NCI-H146 treated with DMSO at 0.1 percent for 48 hours (cell line): ENCODE measurements around the gene MYO7B.
A peak's percentile ranks its signal among the peaks of the same experiment; 100 is the strongest.

ENCODE experiments used
- DNase-seq: peaks from one replicate; lab custom pipeline; 2025; ENCODE audit not compliant: unreplicated experiment; lab: John Stamatoyannopoulos, UW

Gene MYO7B

DNA sequence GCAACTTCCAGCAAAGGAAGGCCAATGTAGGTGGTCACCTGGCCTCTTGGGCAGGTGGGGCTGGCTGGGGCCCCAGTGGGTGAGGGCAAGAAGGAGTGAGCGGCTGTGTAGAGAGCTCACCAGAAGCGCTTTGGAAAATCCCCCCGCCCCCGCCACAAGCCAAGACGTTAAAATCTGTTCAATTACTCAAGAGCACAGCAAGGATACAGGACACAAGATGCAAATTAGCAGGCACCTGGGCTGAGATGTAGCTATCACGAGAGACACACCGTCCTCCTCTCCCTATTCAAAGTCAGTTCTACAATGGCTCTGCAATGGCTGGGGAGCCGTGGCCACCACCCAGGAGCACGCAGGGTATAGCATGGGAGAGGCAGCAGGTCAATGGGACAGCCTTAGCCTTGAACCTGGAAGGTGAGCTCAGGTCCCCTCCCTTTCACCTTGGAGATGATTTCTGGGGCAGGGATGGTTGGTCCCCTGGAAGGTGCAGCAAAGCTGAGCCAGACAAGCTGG, 72.0 kb downstream of the MYO7B start:
- no peak for DNase-seq

DNA sequence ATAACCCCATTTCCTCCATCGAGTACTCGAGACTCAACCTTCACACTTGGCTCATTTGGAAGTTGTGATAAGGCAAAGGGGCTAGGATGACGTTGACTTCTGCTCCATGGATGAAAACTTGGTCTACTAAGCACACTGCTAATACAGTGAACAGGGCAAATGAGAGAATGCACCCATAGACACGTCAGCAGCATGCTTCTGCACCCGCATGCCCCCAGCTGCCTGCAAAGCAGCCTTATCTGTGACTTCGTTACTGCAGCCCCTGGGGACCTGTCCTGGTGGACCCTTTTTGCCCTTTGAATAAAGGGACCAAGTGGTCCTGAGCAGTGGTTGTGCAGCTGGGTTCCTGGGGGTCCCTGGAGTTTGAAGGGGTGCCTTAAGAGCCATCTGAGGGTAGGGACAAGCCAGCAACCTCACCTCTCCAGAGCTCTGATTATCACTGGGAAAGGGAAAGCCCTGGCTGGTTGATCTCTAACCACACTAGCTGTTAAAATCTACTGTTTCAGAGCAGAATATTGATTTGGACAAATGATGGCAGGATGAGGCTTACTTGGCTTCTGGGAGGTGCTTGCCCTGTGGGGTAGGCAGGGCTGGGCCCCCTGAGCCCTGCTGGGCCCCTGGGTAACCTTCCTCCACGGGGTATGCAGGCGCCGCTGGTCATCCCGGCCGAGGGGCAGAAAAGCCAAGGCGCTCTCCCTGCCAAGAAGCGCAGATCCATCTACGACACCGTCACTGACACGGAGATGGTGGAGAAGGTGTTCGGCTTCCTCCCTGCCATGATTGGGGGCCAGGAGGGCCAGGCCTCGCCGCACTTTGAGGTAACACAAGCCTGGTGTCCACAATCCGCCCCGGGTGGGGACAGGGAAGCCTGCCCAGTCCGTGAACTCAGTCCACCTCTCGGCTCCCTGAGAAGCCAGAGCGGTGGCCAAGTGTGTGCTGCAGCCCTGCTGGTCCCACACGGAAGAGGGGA, 72.9 kb downstream of the MYO7B start:
- no peak for DNase-seq

DNA sequence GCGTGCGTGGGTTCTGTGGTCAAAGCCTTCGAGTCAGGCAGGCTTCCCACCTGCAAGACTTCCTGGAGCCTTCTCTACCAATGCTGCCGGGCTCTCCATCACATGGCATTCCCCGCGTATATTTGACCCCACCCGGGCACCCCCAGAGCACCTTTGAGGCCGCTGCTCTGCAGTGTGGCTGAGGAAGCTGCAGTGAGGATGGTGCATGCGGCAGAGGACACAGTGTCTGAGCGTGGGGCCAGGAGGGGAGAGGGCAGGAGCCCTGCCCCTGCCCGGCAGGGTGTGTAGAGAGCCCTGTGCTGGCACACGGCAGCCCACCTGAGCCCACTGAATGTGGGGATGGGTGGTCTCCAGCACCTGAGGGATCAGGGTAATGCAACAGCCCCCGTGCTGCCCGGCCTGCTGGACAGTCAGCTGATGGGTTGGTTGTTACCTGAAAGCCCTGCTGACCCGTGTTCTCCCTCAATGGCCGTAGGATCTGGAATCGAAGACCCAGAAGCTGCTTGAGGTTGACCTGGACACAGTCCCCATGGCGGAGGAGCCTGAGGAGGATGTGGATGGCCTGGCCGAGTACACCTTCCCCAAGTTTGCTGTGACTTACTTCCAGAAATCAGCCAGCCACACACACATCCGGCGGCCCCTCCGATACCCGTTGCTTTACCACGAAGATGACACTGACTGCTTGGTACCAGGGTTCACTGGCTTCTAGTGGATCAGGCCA, 73.7 kb downstream of the MYO7B start:
- no peak for DNase-seq

DNA sequence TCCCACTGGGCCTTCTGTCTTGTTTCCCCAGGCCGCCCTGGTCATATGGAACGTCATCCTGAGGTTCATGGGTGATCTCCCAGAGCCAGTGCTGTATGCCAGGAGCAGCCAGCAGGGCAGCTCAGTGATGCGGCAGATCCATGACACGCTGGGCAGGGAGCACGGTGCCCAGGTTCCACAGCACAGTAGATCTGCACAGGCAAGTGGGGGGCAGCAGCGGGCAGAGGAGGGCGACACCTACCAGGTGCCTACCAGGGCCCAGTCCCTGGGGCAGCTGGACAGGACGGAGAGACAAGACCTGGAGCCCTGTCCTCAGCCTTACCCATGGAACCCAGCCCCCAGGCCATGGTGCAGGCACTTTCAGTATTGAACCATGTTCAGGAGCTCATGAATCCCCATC, 74.3 kb downstream of the MYO7B start:
- no peak for DNase-seq

DNA sequence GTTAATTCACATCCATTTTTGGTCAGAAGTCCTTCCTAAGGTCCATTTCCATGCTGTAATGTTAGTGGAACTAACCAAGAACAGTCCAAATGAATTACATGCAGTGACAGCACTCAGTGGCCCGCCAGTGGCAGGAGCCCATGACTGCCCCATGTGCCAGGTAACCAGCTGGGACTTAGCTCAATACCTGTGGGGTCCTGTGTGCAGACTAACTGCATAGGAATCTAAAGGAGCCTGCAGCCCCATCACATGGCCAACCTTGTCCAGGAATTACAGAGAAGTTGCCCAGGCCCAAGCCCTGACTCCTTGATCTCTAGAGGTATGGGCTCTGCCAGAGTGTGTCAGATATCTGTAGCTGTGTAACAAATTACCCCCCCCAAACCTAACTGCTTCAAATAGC, 75.1 kb downstream of the MYO7B start:
- no peak for DNase-seq

DNA sequence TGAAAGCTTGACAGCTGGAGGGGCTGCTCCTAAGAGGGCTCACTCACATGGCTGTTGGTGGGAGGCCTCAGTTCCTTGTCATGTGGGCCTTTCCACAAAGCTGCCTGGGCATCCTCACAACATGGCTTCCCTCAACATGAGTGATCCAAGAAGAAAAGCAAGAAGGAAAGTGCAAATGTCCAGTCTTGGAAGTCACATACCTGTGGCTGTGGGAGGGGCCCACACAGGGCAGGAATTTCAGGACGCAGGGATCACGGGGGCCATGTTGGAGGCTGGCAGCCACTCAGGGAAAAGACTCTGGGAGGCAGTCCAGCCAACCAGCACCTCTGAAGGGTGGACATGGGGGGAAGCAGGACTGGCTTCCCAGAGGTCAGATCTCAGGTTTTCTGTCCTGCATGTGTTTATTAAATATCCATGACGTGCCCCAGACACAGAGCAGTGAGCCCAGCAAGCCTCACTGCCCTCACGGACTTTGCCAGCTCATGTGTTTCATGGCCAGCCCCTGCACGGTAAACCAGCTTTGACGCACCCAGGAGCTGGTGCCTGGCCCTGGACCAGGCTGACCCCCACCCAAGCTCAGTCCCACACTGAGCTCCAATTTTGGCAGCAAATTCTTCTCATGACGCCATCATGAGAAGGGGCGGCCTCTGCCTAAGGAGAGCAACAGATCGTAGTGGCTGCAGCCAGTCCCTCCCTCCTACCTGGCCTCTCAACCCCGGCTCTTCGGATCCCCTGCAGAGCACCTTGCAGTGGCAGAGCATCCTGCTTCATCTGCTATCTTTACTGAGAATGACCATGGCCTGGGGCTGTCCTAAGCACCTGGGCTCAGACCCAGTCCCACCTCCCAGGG, 75.8 kb downstream of the MYO7B start:
- DNase-seq, result no peak

DNA sequence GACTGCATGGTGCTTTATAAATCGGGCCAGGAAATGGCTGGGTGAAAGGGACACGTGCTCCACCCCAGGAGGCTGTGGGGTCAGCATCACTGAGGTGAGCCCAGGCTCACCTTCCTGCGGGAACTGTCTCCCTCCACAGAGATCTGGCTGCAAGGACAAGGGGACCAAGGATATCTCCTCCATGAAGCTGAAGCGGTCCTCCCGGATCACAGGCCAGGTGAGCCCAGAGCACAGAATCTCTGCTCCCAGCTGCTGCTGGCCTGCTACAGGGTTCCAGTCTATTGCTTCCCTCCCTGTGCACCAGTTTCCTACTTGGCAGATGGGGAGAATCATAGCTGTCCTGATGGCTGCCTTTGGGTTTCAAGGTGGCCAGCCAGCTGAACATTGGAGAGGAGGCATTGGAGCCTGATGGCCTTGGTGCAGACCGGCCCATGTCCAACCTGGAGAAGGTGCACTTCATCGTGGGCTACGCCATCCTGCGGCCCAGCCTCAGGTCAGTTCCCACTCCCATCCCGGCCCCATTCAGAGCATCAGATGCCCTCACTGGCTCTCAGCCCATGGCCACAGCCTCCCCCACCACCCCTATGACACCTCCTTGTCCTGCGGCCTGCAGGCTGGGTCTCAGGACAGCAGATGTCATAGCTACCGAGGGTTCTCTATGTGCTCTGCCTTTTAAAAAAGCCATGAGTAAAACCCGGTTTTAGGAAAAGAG, 76.8 kb downstream of the MYO7B start:
- no peak for DNase-seq

DNA sequence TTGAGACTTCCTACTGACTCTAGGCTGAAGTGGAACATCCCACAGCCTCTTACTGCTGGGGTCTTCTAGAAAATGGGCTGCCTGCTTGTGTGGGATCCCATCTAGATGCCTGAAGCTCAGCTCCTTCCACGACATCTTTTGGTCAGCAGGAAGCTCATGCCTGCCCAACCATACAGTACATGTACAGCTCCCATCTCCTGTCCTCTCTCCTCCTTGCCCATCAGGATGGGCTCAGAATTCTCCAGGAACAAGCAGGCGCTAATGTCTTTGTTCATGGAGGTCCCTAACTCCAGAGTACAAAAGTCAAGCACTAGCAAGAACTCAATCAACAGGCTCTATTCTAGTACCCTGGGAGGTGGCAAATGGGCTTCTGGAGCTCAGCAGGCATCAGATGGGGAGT, 78.8 kb downstream of the MYO7B start:
- DNase-seq, result no peak

DNA sequence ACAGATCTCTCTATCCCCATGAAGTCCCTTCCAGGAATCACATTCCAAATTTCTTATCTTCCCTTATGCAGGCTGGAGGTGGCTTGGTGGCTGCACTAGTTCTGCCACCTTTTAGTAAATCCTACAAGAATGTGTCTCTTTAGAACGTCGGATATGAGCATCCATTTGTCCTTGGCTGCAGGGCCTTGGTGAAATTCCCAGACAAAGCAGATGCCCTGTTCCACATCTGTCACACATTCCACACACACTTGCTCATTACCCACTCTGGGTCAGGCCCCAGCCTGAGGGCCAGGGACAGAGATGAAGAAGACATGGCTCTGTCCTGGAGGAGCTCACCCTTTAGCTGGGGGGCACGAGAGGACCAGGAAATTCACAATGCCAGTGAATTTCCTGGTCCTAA, 79.2 kb downstream of the MYO7B start:
- no peak for DNase-seq

DNA sequence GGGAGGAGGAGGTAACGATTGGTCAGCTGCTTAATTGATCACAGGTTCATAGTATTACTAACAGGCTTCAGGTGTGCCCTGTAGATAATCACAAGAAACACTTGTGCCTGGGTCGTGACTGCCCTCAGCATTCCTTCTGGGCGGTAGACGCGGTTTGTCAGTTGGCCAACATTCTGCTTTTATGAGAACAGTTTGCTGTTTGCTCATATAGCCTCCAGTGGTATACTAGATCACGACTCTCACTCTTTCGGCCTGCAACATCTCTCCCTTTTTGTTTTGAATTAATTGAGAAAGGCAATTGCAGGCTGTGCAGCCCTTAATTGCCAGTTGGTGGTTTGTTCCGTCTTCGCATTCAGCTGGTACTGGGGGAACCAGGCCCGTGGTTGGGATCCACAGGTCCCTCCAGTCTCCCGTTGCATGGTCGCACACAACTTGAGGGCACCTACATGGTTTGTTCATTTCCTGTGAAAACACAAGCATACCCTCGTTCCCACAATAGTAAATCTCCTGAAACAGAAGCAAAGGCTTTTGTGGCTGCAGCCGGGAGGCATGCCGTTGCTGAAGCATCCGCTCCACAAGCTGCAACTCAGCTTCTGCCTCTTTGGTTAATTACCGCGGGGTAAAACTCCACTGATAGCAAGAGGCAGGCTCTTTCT, 80.2 kb downstream of the MYO7B start:
- DNase-seq, result no peak

DNA sequence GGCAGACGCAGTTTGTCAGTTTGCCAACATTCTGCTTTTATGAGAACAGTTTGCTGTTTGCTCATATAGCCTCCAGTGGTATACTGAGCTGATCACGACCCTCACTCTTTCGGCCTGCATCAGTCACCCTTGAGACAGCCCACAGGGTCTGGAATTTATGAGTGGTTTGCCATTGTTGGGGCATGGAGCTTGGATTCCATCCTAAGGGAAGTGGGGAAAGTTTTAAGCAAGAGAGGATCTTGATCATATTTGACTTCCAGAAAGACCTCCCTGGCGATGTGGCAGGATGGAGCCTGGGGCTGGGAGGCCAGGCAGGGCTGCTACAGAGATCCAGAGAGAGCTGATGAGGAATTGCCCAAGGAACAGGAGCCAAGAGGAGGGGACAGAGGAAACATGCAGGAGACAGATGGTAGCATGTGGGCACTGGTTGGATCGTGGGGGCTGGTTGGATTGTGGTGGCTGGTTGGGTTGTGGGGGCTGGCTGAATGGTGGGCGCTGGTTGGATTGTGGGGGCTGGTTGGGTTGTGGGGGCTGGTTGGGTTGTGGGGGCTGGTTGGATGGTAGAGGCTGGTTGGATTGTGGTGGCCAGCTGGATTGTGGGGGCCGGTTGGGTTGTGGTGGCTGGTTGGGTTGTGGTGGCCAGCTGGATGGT, 83.2 kb downstream of the MYO7B start:
- no peak for DNase-seq

DNA sequence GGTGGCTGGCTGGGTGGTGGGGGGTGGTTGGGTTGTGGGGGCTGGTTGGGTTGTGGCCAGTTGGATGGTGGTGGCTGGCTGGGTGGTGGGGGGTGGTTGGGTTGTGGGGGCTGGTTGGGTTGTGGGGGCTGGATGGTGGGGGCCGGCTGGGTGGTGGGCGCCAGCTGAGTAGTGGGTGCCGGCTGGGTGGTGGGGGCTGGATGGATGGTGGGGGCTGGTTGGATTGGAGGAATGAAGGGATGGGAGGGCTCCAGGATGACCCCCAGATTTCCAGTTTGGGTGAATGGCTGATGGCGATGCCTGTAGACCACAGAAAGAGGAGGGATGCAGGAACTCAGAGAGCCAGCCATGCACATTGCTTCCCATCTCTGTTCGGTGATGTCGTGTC, 83.7 kb downstream of the MYO7B start:
- DNase-seq, result no peak

DNA sequence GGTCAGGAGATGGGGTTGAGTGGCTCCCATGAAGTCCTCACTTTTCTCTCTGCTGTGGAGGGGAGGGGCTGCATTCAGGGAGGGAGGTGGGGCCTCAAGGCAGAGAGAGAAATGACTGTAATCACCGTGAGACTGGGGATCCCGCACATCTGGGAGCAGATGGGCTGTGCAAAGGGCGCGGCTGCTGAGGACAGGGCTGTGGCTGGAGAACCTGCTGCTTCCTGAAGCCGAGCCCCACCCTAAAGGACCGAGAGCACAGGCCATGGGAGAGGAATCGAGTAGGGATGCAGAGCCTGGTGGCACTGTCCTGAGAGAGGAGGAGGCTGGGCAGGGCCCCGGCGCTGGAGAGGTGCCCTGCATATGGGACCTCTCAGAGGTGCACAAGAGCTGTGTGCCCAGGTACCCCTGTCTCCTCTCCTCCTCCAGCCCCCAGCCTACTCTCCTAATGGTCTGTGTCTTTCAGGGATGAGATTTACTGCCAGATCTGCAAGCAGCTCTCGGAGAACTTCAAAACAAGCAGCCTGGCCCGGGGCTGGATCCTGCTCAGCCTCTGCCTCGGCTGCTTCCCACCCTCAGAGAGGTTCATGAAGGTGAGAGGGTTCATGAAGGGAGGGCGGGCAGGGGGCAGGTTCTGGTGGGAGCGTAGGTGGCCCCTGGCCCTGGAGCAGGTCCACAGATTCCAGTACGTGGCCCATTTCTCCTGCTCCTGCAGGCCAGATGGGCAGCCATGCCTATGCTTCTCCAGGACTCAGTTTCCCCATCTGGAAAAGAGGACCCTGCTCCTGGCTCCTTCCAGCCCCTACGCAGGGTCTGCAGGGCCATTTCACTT, 84.6 kb downstream of the MYO7B start:
- DNase-seq, result no peak

DNA sequence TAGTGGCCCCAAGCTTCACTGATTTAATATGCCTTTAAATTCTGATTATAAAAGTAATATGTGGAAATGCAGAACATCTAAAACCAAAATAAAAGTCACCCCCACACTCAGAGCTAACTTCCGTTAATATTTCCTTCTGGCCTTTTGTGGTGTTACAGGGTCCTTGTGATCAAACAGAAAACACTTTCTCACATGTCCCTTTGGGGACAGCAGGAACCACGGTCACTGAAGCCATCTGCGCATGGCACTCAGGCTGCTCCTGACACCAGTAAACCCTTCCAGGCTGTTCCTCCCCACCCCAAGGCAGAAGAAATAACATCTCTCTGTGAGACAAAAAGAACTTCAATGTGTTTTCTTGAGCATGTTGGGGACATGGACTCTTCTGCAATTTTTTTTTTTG, 85.4 kb downstream of the MYO7B start:
- DNase-seq, result no peak

DNA sequence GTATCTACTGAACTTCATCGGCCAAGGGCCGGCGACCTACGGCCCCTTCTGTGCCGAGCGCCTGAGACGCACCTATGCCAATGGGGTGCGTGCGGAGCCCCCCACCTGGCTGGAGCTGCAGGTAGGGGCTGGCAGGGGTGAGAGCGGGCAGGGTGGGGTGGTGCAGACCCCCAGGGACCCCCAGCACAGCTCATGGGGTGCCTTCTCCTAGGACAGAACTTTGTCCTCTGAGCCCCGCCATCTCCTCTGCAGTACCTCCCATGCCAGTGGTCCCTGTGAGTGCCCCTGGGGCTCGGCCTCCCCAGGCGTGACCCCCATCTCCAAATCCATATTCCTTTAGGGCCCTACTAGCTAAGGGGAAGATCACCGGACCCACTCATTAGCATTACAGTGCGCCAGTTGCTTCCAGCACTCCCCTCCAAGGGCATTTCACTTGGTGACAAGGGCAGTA, 86.5 kb downstream of the MYO7B start:
- DNase-seq, result no peak

DNA sequence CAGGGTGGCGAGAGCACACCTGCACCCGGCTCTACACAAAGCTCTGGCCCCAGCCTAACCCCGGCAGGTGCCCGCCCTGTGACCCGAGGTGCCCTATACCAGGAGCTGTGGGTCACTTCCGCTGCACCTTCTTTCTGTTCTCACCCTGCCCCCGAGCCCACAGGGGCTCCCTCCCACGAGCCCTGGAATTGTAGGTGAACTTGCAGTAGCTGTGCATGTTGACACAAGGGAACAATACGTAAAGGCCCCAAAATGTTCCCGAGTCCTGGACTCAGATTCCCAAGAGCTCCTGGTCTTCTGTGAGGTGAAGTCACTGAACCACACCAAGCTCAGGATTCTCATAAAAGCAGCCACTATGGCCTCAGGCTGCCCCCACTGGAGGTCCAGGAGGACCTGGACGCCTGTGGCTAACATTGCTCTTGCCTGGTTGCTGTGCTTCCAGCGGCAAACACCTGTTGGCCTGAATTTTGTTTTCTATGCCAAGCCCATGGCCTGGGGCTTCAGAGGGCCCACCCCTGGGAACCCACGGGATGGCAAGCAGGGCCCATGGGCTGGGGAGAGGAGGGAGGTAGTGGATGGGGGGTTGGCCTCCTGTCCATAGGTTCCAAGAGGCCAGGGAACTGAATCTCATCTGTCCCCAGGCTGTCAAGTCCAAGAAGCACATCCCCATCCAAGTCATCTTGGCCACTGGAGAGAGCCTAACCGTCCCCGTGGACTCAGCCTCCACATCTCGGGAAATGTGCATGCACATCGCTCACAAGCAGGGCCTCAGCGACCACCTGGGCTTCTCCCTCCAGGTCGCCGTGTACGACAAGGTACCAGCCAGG, 87.3 kb downstream of the MYO7B start:
- DNase-seq, result no peak

DNA sequence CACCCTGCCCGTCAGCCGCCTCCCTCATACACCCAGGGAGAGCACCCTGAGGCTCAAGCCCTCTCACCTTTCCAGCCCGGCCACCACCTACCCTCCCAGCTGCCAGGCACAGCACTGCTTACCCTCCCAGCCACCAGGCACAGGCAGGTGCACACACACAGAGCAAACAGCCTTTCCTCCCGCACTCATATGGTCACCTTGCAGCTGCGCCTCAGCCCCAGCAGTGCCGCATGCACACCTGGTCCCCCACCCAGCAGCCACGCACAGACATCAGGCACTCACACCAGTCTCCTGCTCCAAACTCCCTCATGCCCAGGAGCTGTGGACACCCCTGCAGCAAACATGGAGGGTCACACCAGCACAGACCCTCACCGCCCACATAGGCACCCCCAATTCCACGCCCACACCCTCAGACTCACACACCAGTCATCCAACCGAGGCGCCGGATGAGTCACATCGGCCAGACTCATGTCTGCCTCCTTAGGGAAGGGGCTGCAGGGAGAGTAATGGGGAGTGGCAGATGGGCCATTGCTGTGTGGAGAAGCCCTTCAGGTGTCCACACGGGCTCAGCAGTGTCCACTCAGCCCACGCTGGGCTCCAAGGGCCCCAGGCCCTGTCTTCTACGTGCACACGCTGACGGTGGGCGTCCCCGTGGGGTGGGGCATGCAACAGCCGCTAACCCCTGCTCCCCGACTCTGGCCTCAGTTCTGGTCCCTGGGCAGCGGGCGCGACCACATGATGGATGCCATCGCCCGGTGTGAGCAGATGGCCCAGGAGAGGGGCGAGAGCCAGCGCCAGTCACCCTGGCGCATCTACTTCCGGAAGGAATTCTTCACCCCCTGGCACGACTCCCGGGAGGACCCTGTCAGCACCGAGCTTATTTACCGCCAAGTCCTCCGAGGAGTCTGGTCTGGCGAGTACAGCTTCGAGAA, 88.2 kb downstream of the MYO7B start:
- DNase-seq, result peak; percentile 71
